GM12892 (cell line): Measurements from ENCODE around the gene ZNF277.

Experiments
- POLR2A ChIP-seq: IDR thresholded peaks from 2 replicates; pipeline ENCODE4 v1.6.1; 2011; ENCODE audit warnings: low read depth, low read length, control low read depth
- POLR2AphosphoS5 ChIP-seq: IDR thresholded peaks from 2 replicates; pipeline ENCODE4 v1.6.1; 2011; ENCODE audit warnings: low read depth, low read length, control low read depth

DNA sequence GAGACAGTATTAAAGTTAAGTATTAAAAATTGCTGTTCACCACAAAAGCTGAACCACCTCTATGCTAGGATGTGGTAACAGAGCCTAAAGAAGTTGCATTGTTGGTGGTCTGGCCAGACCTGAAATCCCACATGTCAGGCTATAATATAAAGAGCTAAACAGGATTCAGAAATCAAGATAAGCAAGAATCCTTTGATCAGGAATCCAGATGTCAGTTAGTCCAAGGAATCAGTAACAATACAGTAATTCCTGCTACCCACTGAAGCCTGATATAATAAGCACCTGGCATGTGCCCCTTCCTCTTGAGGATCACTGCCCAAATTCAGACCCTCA, 48.9 kb downstream of the ZNF277 start:
- TF ChIP-seq POLR2A (no peak), POLR2AphosphoS5 (no peak)
